Spleen (tissue), 11 donors: Measurements from ENCODE around the gene SIM1. TPM values are rescaled to one million over a fixed set of nuclear protein-coding genes. Genes with fewer than 3 reads are reported as not detected.

Experiments used
- DNase-seq: peaks from one replicate; pipeline ENCODE4 v3.0.0-alpha.2; 2020
- H3K27ac ChIP-seq, 8 donors: fragments of 200-600 bp; sonication (generic) in 7 of 8; 1 replicate in 4 of 8; 2 replicates in 4 of 8; pipeline versions ENCODE4 v1.5.0 to v1.8.0; 2016 to 2021; ENCODE audit warnings: inconsistent platforms in 4 of 8, mild to moderate bottlenecking in 4 of 8, moderate library complexity in 1 of 8
- H3K27me3 ChIP-seq, 7 donors: fragments of 200-600 bp; sonication (generic) in 6 of 7; replicated peaks in 1 of 7; 1 replicate in 4 of 7; 2 replicates in 3 of 7; pipeline versions ENCODE4 v1.5.0 to v1.8.0; 2016 to 2021; ENCODE audit warnings: inconsistent platforms in 3 of 7, mild to moderate bottlenecking in 1 of 7
- H3K36me3 ChIP-seq, 6 donors: fragments of 200-600 bp; sonication (generic) in 5 of 6; 1 replicate in 4 of 6; 2 replicates in 2 of 6; pipeline versions ENCODE4 v1.5.0 to v1.8.0; 2016 to 2021; ENCODE audit warnings: inconsistent platforms in 2 of 6
- H3K4me1 ChIP-seq, 6 donors: fragments of 200-600 bp; sonication (generic) in 5 of 6; 1 replicate in 3 of 6; 2 replicates in 3 of 6; pipeline versions ENCODE4 v1.5.0 to v1.8.0; 2016 to 2021; ENCODE audit warnings: inconsistent platforms in 3 of 6
- H3K4me3 ChIP-seq, 8 donors: fragments of 200-600 bp; sonication (generic) in 7 of 8; 1 replicate in 4 of 8; 2 replicates in 4 of 8; pipeline versions ENCODE4 v1.5.0 to v1.8.0; 2016 to 2021; ENCODE audit warnings: inconsistent platforms in 4 of 8, mild to moderate bottlenecking in 4 of 8, moderate library complexity in 2 of 8
- H3K9me3 ChIP-seq, 8 donors: fragments of 200-600 bp; sonication (generic) in 7 of 8; 1 replicate in 4 of 8; 2 replicates in 4 of 8; pipeline versions ENCODE4 v1.5.0 to v1.8.0; 2016 to 2021; ENCODE audit warnings: inconsistent platforms in 4 of 8
- CTCF ChIP-seq, 11 experiments: fragments of 200-600 bp in 7 of 11; fragments of 450-650 bp in 4 of 11; sonication (generic) in 4 of 11; IDR thresholded peaks in 8 of 11; conservative IDR thresholded peaks in 3 of 11; 1 replicate in 7 of 11; 2 replicates in 4 of 11; pipeline versions ENCODE4 v1.4.0 to v1.8.0; 2016 to 2021; ENCODE audit warnings: antibody characterized with exemption in 11 of 11, inconsistent platforms in 4 of 11, mild to moderate bottlenecking in 1 of 11
- POLR2A ChIP-seq, 3 donors: fragments of 450-650 bp; IDR thresholded peaks; one replicate each; pipeline ENCODE4 v1.5.1; 2017; ENCODE audit warnings: antibody characterized with exemption in 3 of 3, mild to moderate bottlenecking in 1 of 3
- POLR2AphosphoS5 ChIP-seq, 3 donors: sonication (generic); formaldehyde crosslinking; IDR thresholded peaks; one replicate each; pipeline ENCODE4 v1.5.1; 2017; ENCODE audit warnings: antibody characterized with exemption in 3 of 3
- WGBS, 5 donors: extraction: QIAGEN DNeasy Blood & Tissue Kit in 3 of 5; methylation state at CpG; one replicate each; pipeline versions ENCODE4 v1.1.5 to v1.1.7; 2013 to 2018; 5-methylcytosine and 5-hydroxymethylcytosine counted together
- intact Hi-C: fragments of 100-400 bp; cut with DNase I; formaldehyde crosslinking; loops from one replicate; pipeline ENCODE4 v1.15.0; 2023; ENCODE audit warnings: low total_unique reads
- polyA plus RNA-seq, 3 donors: library from polyadenylated mRNA; stranded (reverse); fragments of 200-250 nt; gene quantifications; one replicate each; pipeline ENCODE4 v1.2.1, GENCODE V29; 2013
- total RNA-seq, 7 donors: library from RNA; depleted of rRNA in 3 of 7; stranded (reverse); fragments of >200 nt in 3 of 7; fragmentation: NEBNext Ultra II Directional in 4 of 7; extraction: Animal tissue kit (Norgen Biotek cat#: 25700) in 4 of 7; gene quantifications; one replicate each; pipeline versions ENCODE4 v1.1.0 to v1.2.1, GENCODE V29; 2016 to 2021
- donor health status: healthy with polysubstance abuse.
- donor health status: DM: no; HTN: no; CAD: no; lungs with moderate emphysema.
- donor health status: DM: no; HTN: no; CAD: no.
- donor health status: Bipolar disorder and iron deficiency.
- donor health status: healthy.
- donor health status: DM: no; HTN: no; CAD: no.
- donor health status: DM: yes; HTN: yes; CAD: no.

SIM1 gene
- total and polyA plus RNA-seq, 10 donors, result not detected

- peaks cover 43 to 100% (median 100%) of the 10 kb centered on the region in 7 donors for H3K27me3 ChIP-seq
- no peak overlapping the region for H3K27ac ChIP-seq
- no peak overlapping the region for H3K4me3 ChIP-seq
- no peak for TF ChIP-seq POLR2A (IDR thresholded peaks at IDR 0.05)
- DNase-seq, result no peak
- intact Hi-C loops, result no loop called here
- peaks cover 0 to 30% (median 15%) of the 10 kb centered on the region in 6 donors for H3K4me1 ChIP-seq
- peaks cover 0 to 47% (median 0%) of the 10 kb centered on the region in 8 donors for H3K9me3 ChIP-seq
- H3K36me3 ChIP-seq, result no peaks in the 10 kb centered on the region
Measured at GRCh38 chr6:100459592-100460184, 5.0 kb downstream of the SIM1 start.

GRCh38 chr6:100458841-100459591, 5.7 kb downstream of the SIM1 start:
- WGBS, 5 donors, result 15 to 23% (median 20%) methylated on average over 10 of the region's 10 CpGs
- Histone ChIP-seq H3K27ac (no peak overlapping the region), H3K36me3 (no peaks in the 10 kb centered on the region), H3K4me3 (no peak overlapping the region), H3K27me3 (peaks cover 38 to 100% (median 100%) of the 10 kb centered on the region in 7 donors), H3K4me1 (peaks cover 0 to 26% (median 8%) of the 10 kb centered on the region in 6 donors), H3K9me3 (peaks cover 0 to 42% (median 0%) of the 10 kb centered on the region in 8 donors)
- intact Hi-C loops, result no loop called here
- TF ChIP-seq CTCF (IDR thresholded peaks at IDR 0.05 in 8 of 11, conservative IDR thresholded peaks at IDR 0.05 in 3 of 11) (no peak), POLR2A (IDR thresholded peaks at IDR 0.05) (no peak), POLR2AphosphoS5 (IDR thresholded peaks at IDR 0.05) (no peak)
- DNase-seq, result no peak

- intact Hi-C loops, result no loop called here
- WGBS, 5 donors, result 12 to 21% (median 15%) methylated on average over 19 to 34 of the region's 34 CpGs
- Histone ChIP-seq H3K4me1 (peaks cover 0 to 25% (median 7%) of the 10 kb centered on the region in 6 donors), H3K4me3 (no peak overlapping the region), H3K27ac (no peak overlapping the region), H3K9me3 (peaks cover 0 to 33% (median 0%) of the 10 kb centered on the region in 8 donors), H3K27me3 (peaks cover 32 to 100% (median 99%) of the 10 kb centered on the region in 7 donors), H3K36me3 (no peaks in the 10 kb centered on the region)
- no peak for DNase-seq
- no peak for TF ChIP-seq CTCF (IDR thresholded peaks at IDR 0.05 in 8 of 11, conservative IDR thresholded peaks at IDR 0.05 in 3 of 11)
- TF ChIP-seq POLR2AphosphoS5 (IDR thresholded peaks at IDR 0.05), result no peak
- no peak for TF ChIP-seq POLR2A (IDR thresholded peaks at IDR 0.05)
Measured at GRCh38 chr6:100457311-100457990, 7.3 kb downstream of the SIM1 start.

- Histone ChIP-seq H3K27ac (no peak overlapping the region), H3K9me3 (peaks cover 0 to 33% (median 0%) of the 10 kb centered on the region in 8 donors), H3K36me3 (no peaks in the 10 kb centered on the region), H3K4me3 (no peak overlapping the region), H3K27me3 (peaks cover 28 to 100% (median 99%) of the 10 kb centered on the region in 7 donors), H3K4me1 (peaks cover 0 to 23% (median 7%) of the 10 kb centered on the region in 6 donors)
- 15 to 23% (median 18%) methylated on average over 8 of the region's 8 CpGs for WGBS, 5 donors
- intact Hi-C loops, result no loop called here
- DNase-seq, result no peak
- TF ChIP-seq CTCF (IDR thresholded peaks at IDR 0.05 in 8 of 11, conservative IDR thresholded peaks at IDR 0.05 in 3 of 11) (no peak), POLR2AphosphoS5 (IDR thresholded peaks at IDR 0.05) (no peak), POLR2A (IDR thresholded peaks at IDR 0.05) (no peak)
Measured at GRCh38 chr6:100456908-100457235, 7.8 kb downstream of the SIM1 start.
